GM12892 (cell line): ENCODE data around the gene ANO4.

Experiments used
- POLR2A ChIP-seq: IDR thresholded peaks from 2 replicates; pipeline ENCODE4 v1.6.1; 2011; ENCODE audit warnings: low read depth, low read length, control low read depth
- POLR2AphosphoS5 ChIP-seq: IDR thresholded peaks from 2 replicates; pipeline ENCODE4 v1.6.1; 2011; ENCODE audit warnings: low read depth, low read length, control low read depth

- TF ChIP-seq POLR2AphosphoS5: no peak
- no peak for TF ChIP-seq POLR2A
These were observed 41.7 kb upstream of the ANO4 start for GRCh38 chr12:100752841-100753240.
